Activated CD4-positive, alpha-beta T cell treated with anti-CD3 and anti-CD28 coated beads, Interleukin-2, amount 10 ng/mL, durations not matched to agents 24 days and 14 days (primary cell): ENCODE results near the gene PDE3B. TPM values are rescaled to one million over a fixed set of nuclear protein-coding genes. Genes with fewer than 3 reads are reported as not detected.
"Not testable (repeated sequence)": the region's sequence is repeated elsewhere in the genome, so short reads cannot be mapped to it uniquely, and the experiment has no call there.

Experiments used
- DNase-seq: peaks from one replicate; pipeline ENCODE4 v3.0.0; 2022
- H3K27ac Mint-ChIP-seq: one replicate; pipeline ENCODE4 v1.8.0; 2022; ENCODE audit warnings: mild to moderate bottlenecking, mixed read lengths
- H3K27me3 Mint-ChIP-seq: one replicate; pipeline ENCODE4 v1.8.0; 2022; ENCODE audit warnings: mixed read lengths
- H3K36me3 Mint-ChIP-seq: one replicate; pipeline ENCODE4 v1.8.0; 2022; ENCODE audit warnings: low read depth, mild to moderate bottlenecking, mixed read lengths
- H3K4me1 Mint-ChIP-seq: one replicate; pipeline ENCODE4 v1.8.0; 2021; ENCODE audit warnings: mixed read lengths
- H3K4me3 Mint-ChIP-seq: one replicate; pipeline ENCODE4 v1.8.0; 2022; ENCODE audit warnings: mild to moderate bottlenecking, moderate library complexity, mixed read lengths
- H3K9me3 Mint-ChIP-seq: one replicate; pipeline ENCODE4 v1.8.0; 2021; ENCODE audit warnings: mixed read lengths
- intact Hi-C: fragments of 100-400 bp; cut with micrococcal nuclease; formaldehyde crosslinking; loops from one replicate; pipeline ENCODE4 v1.15.1; 2023
- total RNA-seq: library from RNA; stranded (reverse); gene quantifications from 2 replicates; pipeline ENCODE4 v1.2.3, GENCODE V29; 2022

PDE3B gene
- total RNA-seq, 1 donor from 2014 or later, result 52.8 TPM

- intact Hi-C loops, result no loop called here
- Mint-ChIP-seq H3K9me3 (peaks cover 3% of the 10 kb centered on the region), H3K4me3 (no peak overlapping the region), H3K36me3 (peaks cover 30% of the 10 kb centered on the region), H3K27me3 (no peaks in the 10 kb centered on the region), H3K4me1 (peaks cover 33% of the 10 kb centered on the region), H3K27ac (no peak overlapping the region)
- no peak for DNase-seq
Observed at GRCh38 chr11:14755140-14755539, 111.5 kb downstream of the PDE3B start.

- Mint-ChIP-seq H3K27me3 (no peaks in the 10 kb centered on the region), H3K27ac (no peak overlapping the region), H3K9me3 (peaks cover 3% of the 10 kb centered on the region), H3K4me3 (no peak overlapping the region), H3K4me1 (peaks cover 28% of the 10 kb centered on the region), H3K36me3 (peaks cover 28% of the 10 kb centered on the region)
- intact Hi-C loops, result no loop called here
- no peak for DNase-seq
Observed at GRCh38 chr11:14756349-14756748, 112.7 kb downstream of the PDE3B start.

- Mint-ChIP-seq H3K36me3 (peaks cover 20% of the 10 kb centered on the region), H3K4me3 (peak overlapping the region; percentile 34), H3K27ac (peak overlapping the region; percentile 29), H3K4me1 (peaks cover 15% of the 10 kb centered on the region)
- H3K27me3 Mint-ChIP-seq, H3K9me3 Mint-ChIP-seq, DNase-seq: not testable (repeated sequence)
- intact Hi-C loops, result loop anchor here (10.0 kb wide), 1 partner anchor 425 kb away; no protein-coding TSS in a partner anchor
Observed at GRCh38 chr11:14759300-14760012, 115.9 kb downstream of the PDE3B start.

GRCh38 chr11:14764179-14764578, 120.6 kb downstream of the PDE3B start:
- H3K36me3 Mint-ChIP-seq, result peaks cover 5% of the 10 kb centered on the region
- DNase-seq, result peak; percentile 70
- no peak overlapping the region for H3K4me3 Mint-ChIP-seq
- peaks cover 31% of the 10 kb centered on the region for H3K4me1 Mint-ChIP-seq
- no peak overlapping the region for H3K27ac Mint-ChIP-seq
- H3K27me3 Mint-ChIP-seq, result no peaks in the 10 kb centered on the region
- intact Hi-C loops, result loop anchor here (2.0 to 10.0 kb wide), 2 partner anchors 21 to 429 kb away; no protein-coding TSS in a partner anchor
- no peaks in the 10 kb centered on the region for H3K9me3 Mint-ChIP-seq

- H3K27ac Mint-ChIP-seq, result no peak overlapping the region
- peaks cover 2% of the 10 kb centered on the region for H3K36me3 Mint-ChIP-seq
- peaks cover 32% of the 10 kb centered on the region for H3K4me1 Mint-ChIP-seq
- intact Hi-C loops, result loop anchor here (1.0 to 10.0 kb wide), 9 partner anchors 20 to 898 kb away; partner anchors contain the start of gene PSMA1
- peak; percentile 90 for DNase-seq
- H3K9me3 Mint-ChIP-seq, result no peaks in the 10 kb centered on the region
- H3K4me3 Mint-ChIP-seq, result no peak overlapping the region
- no peaks in the 10 kb centered on the region for H3K27me3 Mint-ChIP-seq
Observed at GRCh38 chr11:14764579-14765527, 121.2 kb downstream of the PDE3B start.

GRCh38 chr11:14766585-14766984, 123.0 kb downstream of the PDE3B start:
- intact Hi-C loops, result loop anchor here (1.0 to 10.0 kb wide), 6 partner anchors 54 to 899 kb away; no protein-coding TSS in a partner anchor
- Mint-ChIP-seq H3K4me1 (peaks cover 44% of the 10 kb centered on the region), H3K36me3 (peaks cover 6% of the 10 kb centered on the region)

GRCh38 chr11:14768526-14769188, 125.1 kb downstream of the PDE3B start:
- Mint-ChIP-seq H3K9me3 (no peaks in the 10 kb centered on the region), H3K4me3 (peak overlapping the region; percentile 35), H3K27me3 (no peaks in the 10 kb centered on the region), H3K27ac (peak overlapping the region; percentile 84), H3K4me1 (peaks cover 42% of the 10 kb centered on the region), H3K36me3 (peaks cover 9% of the 10 kb centered on the region)
- DNase-seq, result peak; percentile 79
- intact Hi-C loops, result loop anchor here (5.0 to 10.0 kb wide), 4 partner anchors 56 to 901 kb away; no protein-coding TSS in a partner anchor

More at GRCh38 chr11:14766585-14766984, 123.0 kb downstream of the PDE3B start:
- H3K9me3 Mint-ChIP-seq, result no peaks in the 10 kb centered on the region
- H3K27me3 Mint-ChIP-seq, result no peaks in the 10 kb centered on the region
- DNase-seq, result no peak
- peak overlapping the region; percentile 30 for H3K4me3 Mint-ChIP-seq
- H3K27ac Mint-ChIP-seq, result peak overlapping the region; percentile 66

GRCh38 chr11:14773755-14774154, 130.2 kb downstream of the PDE3B start:
- H3K4me1 Mint-ChIP-seq, result peaks cover 44% of the 10 kb centered on the region

GRCh38 chr11:14774721-14775120, 131.1 kb downstream of the PDE3B start:
- H3K27me3 Mint-ChIP-seq, result no peaks in the 10 kb centered on the region
- H3K4me3 Mint-ChIP-seq, result no peak overlapping the region
- H3K36me3 Mint-ChIP-seq, result peaks cover 57% of the 10 kb centered on the region
- peaks cover 44% of the 10 kb centered on the region for H3K4me1 Mint-ChIP-seq
- no peak for DNase-seq
- peaks cover 17% of the 10 kb centered on the region for H3K9me3 Mint-ChIP-seq
- H3K27ac Mint-ChIP-seq, result peak overlapping the region; percentile 18
- intact Hi-C loops, result no loop called here

More at GRCh38 chr11:14773755-14774154, 130.2 kb downstream of the PDE3B start:
- DNase-seq, result no peak
- Mint-ChIP-seq H3K9me3 (peaks cover 12% of the 10 kb centered on the region), H3K27ac (peak overlapping the region; percentile 1), H3K4me3 (no peak overlapping the region), H3K36me3 (peaks cover 47% of the 10 kb centered on the region), H3K27me3 (no peaks in the 10 kb centered on the region)
- intact Hi-C loops, result no loop called here

GRCh38 chr11:14775897-14776296, 132.3 kb downstream of the PDE3B start:
- DNase-seq, result no peak
- no peak overlapping the region for H3K27ac Mint-ChIP-seq
- intact Hi-C loops, result no loop called here
- H3K4me3 Mint-ChIP-seq, result no peak overlapping the region
- peaks cover 24% of the 10 kb centered on the region for H3K9me3 Mint-ChIP-seq
- peaks cover 66% of the 10 kb centered on the region for H3K36me3 Mint-ChIP-seq
- H3K4me1 Mint-ChIP-seq, result peaks cover 47% of the 10 kb centered on the region
- H3K27me3 Mint-ChIP-seq, result no peaks in the 10 kb centered on the region

GRCh38 chr11:14778460-14778859, 134.9 kb downstream of the PDE3B start:
- peak overlapping the region; percentile 82 for H3K27ac Mint-ChIP-seq
- peaks cover 51% of the 10 kb centered on the region for H3K4me1 Mint-ChIP-seq
- peaks cover 87% of the 10 kb centered on the region for H3K36me3 Mint-ChIP-seq
- H3K4me3 Mint-ChIP-seq, intact Hi-C loops, H3K27me3 Mint-ChIP-seq, DNase-seq: not testable (repeated sequence)
- H3K9me3 Mint-ChIP-seq, result peaks cover 28% of the 10 kb centered on the region

- Mint-ChIP-seq H3K4me3 (no peak overlapping the region), H3K9me3 (peaks cover 20% of the 10 kb centered on the region), H3K27ac (peak overlapping the region; percentile 84), H3K27me3 (no peaks in the 10 kb centered on the region), H3K4me1 (peaks cover 38% of the 10 kb centered on the region), H3K36me3 (peaks cover 60% of the 10 kb centered on the region)
- intact Hi-C loops, result loop anchor here (2.0 to 5.0 kb wide), 2 partner anchors 19 to 241 kb away; no protein-coding TSS in a partner anchor
- peak; percentile 53 for DNase-seq
Observed at GRCh38 chr11:14783788-14784187, 140.2 kb downstream of the PDE3B start.

- Mint-ChIP-seq H3K4me1 (peaks cover 37% of the 10 kb centered on the region), H3K36me3 (peaks cover 57% of the 10 kb centered on the region), H3K27ac (peak overlapping the region; percentile 84), H3K9me3 (peaks cover 16% of the 10 kb centered on the region), H3K27me3 (no peaks in the 10 kb centered on the region), H3K4me3 (no peak overlapping the region)
- intact Hi-C loops, result loop anchor here (2.0 to 5.0 kb wide), 2 partner anchors 19 to 242 kb away; no protein-coding TSS in a partner anchor
- DNase-seq, result no peak
Observed at GRCh38 chr11:14784230-14784629, 140.6 kb downstream of the PDE3B start.
